IMR-90 (cell line): Measurements from ENCODE around the gene PHKB.
"Not testable (repeated sequence)": the region's sequence is repeated elsewhere in the genome, so short reads cannot be mapped to it uniquely, and the experiment has no call there.

Experiments used
- BHLHE40 ChIP-seq: fragments of 150-350 bp; IDR thresholded peaks from 2 replicates; pipeline ENCODE4 v1.6.1; 2016; ENCODE audit warnings: mild to moderate bottlenecking, low read depth, low read length
- CEBPB ChIP-seq: IDR thresholded peaks from 2 replicates; pipeline ENCODE4 v1.6.1; 2012; ENCODE audit warnings: low read depth, low read length, improper control_type of control experiment
- MAZ ChIP-seq: IDR thresholded peaks from 2 replicates; pipeline ENCODE4 v1.6.1; 2012; ENCODE audit warnings: low read depth, mild to moderate bottlenecking, low read length, improper control_type of control experiment, moderate library complexity, borderline replicate concordance
- NFE2L2 ChIP-seq: fragments of 150-350 bp; IDR thresholded peaks from 2 replicates; pipeline ENCODE4 v1.6.1; 2016; ENCODE audit warnings: low read depth, mild to moderate bottlenecking, low read length
- POLR2A ChIP-seq: IDR thresholded peaks from 2 replicates; pipeline ENCODE4 v1.6.1; 2012; ENCODE audit warnings: mild to moderate bottlenecking, low read depth, low read length
- RAD21 ChIP-seq: IDR thresholded peaks from 2 replicates; pipeline ENCODE4 v1.6.1; 2012; ENCODE audit warnings: low read length, improper control_type of control experiment
- RCOR1 ChIP-seq: IDR thresholded peaks from 2 replicates; pipeline ENCODE4 v1.6.1; 2012; ENCODE audit warnings: mild to moderate bottlenecking, low read length, improper control_type of control experiment; ENCODE audit not compliant: insufficient replicate concordance
- RFX5 ChIP-seq: IDR thresholded peaks from 2 replicates; pipeline ENCODE4 v1.8.0; 2012; ENCODE audit warnings: low read depth, mild to moderate bottlenecking, low read length, moderate library complexity
- TF ChIP-seq, protein P1 (sequence below): conservative IDR thresholded peaks from 2 replicates; pipeline ENCODE4 v1.5.1; 2012; ENCODE audit warnings: mild to moderate bottlenecking, low read depth, low read length, improper control_type of control experiment

DNA sequence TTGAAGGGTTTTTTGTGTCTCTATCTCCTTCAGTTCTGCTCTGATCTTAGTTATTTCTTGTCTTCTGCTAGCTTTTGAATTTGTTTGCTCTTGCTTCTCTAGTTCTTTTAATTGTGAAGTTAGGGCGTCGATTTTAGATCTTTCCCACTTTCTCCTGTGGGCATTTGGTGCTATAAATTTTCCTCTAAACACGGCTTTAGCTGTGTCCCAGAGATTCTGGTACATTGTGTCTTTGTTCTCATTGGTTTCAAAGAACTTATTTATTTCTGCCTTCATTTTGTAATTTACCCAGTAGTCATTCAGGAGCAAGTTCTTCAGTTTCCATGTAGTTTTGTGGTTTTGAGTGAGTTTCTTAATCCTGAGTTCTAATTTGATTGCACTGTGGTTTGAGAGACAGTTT lies 90.1 kb downstream of the PHKB start:
- not testable (repeated sequence) for TF ChIP-seq NFE2L2, RFX5, CEBPB, RCOR1, BHLHE40, MAZ, RAD21, POLR2A
- TF ChIP-seq, protein P1, sequence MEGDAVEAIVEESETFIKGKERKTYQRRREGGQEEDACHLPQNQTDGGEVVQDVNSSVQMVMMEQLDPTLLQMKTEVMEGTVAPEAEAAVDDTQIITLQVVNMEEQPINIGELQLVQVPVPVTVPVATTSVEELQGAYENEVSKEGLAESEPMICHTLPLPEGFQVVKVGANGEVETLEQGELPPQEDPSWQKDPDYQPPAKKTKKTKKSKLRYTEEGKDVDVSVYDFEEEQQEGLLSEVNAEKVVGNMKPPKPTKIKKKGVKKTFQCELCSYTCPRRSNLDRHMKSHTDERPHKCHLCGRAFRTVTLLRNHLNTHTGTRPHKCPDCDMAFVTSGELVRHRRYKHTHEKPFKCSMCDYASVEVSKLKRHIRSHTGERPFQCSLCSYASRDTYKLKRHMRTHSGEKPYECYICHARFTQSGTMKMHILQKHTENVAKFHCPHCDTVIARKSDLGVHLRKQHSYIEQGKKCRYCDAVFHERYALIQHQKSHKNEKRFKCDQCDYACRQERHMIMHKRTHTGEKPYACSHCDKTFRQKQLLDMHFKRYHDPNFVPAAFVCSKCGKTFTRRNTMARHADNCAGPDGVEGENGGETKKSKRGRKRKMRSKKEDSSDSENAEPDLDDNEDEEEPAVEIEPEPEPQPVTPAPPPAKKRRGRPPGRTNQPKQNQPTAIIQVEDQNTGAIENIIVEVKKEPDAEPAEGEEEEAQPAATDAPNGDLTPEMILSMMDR, result not testable (repeated sequence)
